GM23248 (cell line): ENCODE measurements around the gene CDK14. TPM values are rescaled to one million over a fixed set of nuclear protein-coding genes. Genes with fewer than 3 reads are reported as not detected.
A peak's percentile ranks its signal among the peaks of the same experiment; 100 is the strongest.

ENCODE experiments used
- DNase-seq: peaks from one replicate; pipeline ENCODE4 v3.0.0-alpha.2; 2015
- H2AFZ ChIP-seq: fragments of 200-600 bp; sonication (generic); 2 replicates; pipeline ENCODE4 v1.6.1; 2016; ENCODE audit warnings: antibody characterized with exemption
- H3F3A ChIP-seq: fragments of 200-600 bp; sonication (generic); 2 replicates; pipeline ENCODE4 v1.6.1; 2016; ENCODE audit warnings: mild to moderate bottlenecking, antibody characterized with exemption, mixed run types; ENCODE audit not compliant: insufficient read depth
- H3K27ac ChIP-seq: fragments of 200-600 bp; sonication (generic); 2 replicates; pipeline ENCODE4 v1.5.1; 2016; ENCODE audit warnings: mild to moderate bottlenecking
- H3K27me3 ChIP-seq: fragments of 200-600 bp; sonication (generic); replicated peaks from 2 replicates; pipeline ENCODE4 v1.6.1; 2016; ENCODE audit warnings: mild to moderate bottlenecking; ENCODE audit not compliant: insufficient read depth
- H3K36me3 ChIP-seq: fragments of 200-600 bp; sonication (generic); 2 replicates; pipeline ENCODE4 v1.6.1; 2016; ENCODE audit warnings: low read depth, mild to moderate bottlenecking
- H3K4me1 ChIP-seq: fragments of 200-600 bp; sonication (generic); 2 replicates; pipeline ENCODE4 v1.6.1; 2016; ENCODE audit warnings: mild to moderate bottlenecking; ENCODE audit not compliant: insufficient read depth
- H3K4me2 ChIP-seq: fragments of 200-600 bp; sonication (generic); one replicate; pipeline ENCODE4 v1.6.1; 2016; ENCODE audit warnings: mild to moderate bottlenecking; ENCODE audit not compliant: unreplicated experiment
- H3K4me3 ChIP-seq: fragments of 200-600 bp; sonication (generic); 2 replicates; pipeline ENCODE4 v1.5.1; 2016; ENCODE audit warnings: mild to moderate bottlenecking
- H3K79me2 ChIP-seq: fragments of 200-600 bp; sonication (generic); 2 replicates; pipeline ENCODE4 v1.6.1; 2016; ENCODE audit warnings: mild to moderate bottlenecking; ENCODE audit not compliant: insufficient read depth
- H3K9ac ChIP-seq: fragments of 200-600 bp; sonication (generic); 2 replicates; pipeline ENCODE4 v1.6.1; 2016; ENCODE audit warnings: mild to moderate bottlenecking
- H3K9me2 ChIP-seq: fragments of 200-600 bp; sonication (generic); 2 replicates; pipeline ENCODE4 v1.6.1; 2016; ENCODE audit warnings: mixed run types, mild to moderate bottlenecking, moderate library complexity; ENCODE audit not compliant: insufficient read depth
- H3K9me3 ChIP-seq: fragments of 200-600 bp; sonication (generic); one replicate; pipeline ENCODE4 v1.6.1; 2017; ENCODE audit warnings: low read depth
- H4K20me1 ChIP-seq: fragments of 200-600 bp; sonication (generic); 2 replicates; pipeline ENCODE4 v1.6.0; 2016; ENCODE audit not compliant: insufficient read depth
- EZH2 ChIP-seq: fragments of 200-600 bp; sonication (generic); IDR thresholded peaks from 2 replicates; pipeline ENCODE4 v1.6.1; 2018; ENCODE audit warnings: antibody characterized with exemption, mild to moderate bottlenecking; ENCODE audit not compliant: insufficient read depth, poor library complexity, severe bottlenecking
- EZH2phosphoT487 ChIP-seq: fragments of 200-600 bp; sonication (generic); IDR thresholded peaks from 2 replicates; pipeline ENCODE4 v1.6.1; 2018; ENCODE audit warnings: antibody characterized with exemption, moderate library complexity, mild to moderate bottlenecking, low read depth; ENCODE audit not compliant: insufficient read depth
- WGBS, 2 experiments: methylation state at CpG; one replicate each; pipeline ENCODE4 v1.1.6; 2015 to 2017; ENCODE audit warnings: low lambda C conversion rate in 2 of 2, low coverage in 1 of 2; ENCODE audit errors: missing lambda C conversion rate in 2 of 2; 5-methylcytosine and 5-hydroxymethylcytosine counted together
- in situ Hi-C: fragments of 300-500 bp; cut with MboI; formaldehyde crosslinking; loops from 2 replicates; pipeline ENCODE4 v1.15.0; 2020
- polyA plus RNA-seq: library from polyadenylated mRNA; unstranded; fragments of >200 nt; fragmentation: Nextera tagmentation; extraction: Ambion mirVana; gene quantifications from 2 replicates; pipeline ENCODE4 v1.2.1, GENCODE V29; 2016
- total RNA-seq: library from RNA; depleted of rRNA; stranded (reverse); fragments of >200 nt; shearing (Covaris generic); gene quantifications from 2 replicates; pipeline ENCODE4 v1.2.3, GENCODE V29; 2014

Gene CDK14
- total and polyA plus RNA-seq, 2 experiments from 2014 or later: 19.9 to 21.2 TPM

- no peak overlapping the region for H3K27ac ChIP-seq
- H3K27me3 ChIP-seq: no peaks in the 10 kb centered on the region
- H3K36me3 ChIP-seq: no peaks in the 10 kb centered on the region; the same call in 1 of the 2 replicates
- no peak for DNase-seq
- H3K9me2 ChIP-seq: no peaks in the 10 kb centered on the region
- H3K9ac ChIP-seq: no peak overlapping the region
- H3F3A ChIP-seq: no peaks in the 10 kb centered on the region
- no peak overlapping the region for H2AFZ ChIP-seq
- H4K20me1 ChIP-seq: no peaks in the 10 kb centered on the region
- 69 to 70% methylated on average over 7 of the region's 7 CpGs for WGBS, 2 experiments
- no peak overlapping the region for H3K4me3 ChIP-seq
- H3K4me2 ChIP-seq: no peak overlapping the region
- H3K79me2 ChIP-seq: no peaks in the 10 kb centered on the region
- TF ChIP-seq EZH2 (no peak), EZH2phosphoT487 (no peak)
- no peaks in the 10 kb centered on the region for H3K4me1 ChIP-seq
- no peaks in the 10 kb centered on the region for H3K9me3 ChIP-seq
- in situ Hi-C loops: no loop called here
Observed at GRCh38 chr7:90951986-90952954, 356.1 kb downstream of the CDK14 start.

- WGBS, 2 experiments: 84 to 91% methylated on average over 3 of the region's 3 CpGs
Observed at GRCh38 chr7:90955641-90956207, 359.6 kb downstream of the CDK14 start.

GRCh38 chr7:90957883-90958282 lies 361.8 kb downstream of the CDK14 start:
- no peaks in the 10 kb centered on the region for H3K9me3 ChIP-seq
- H3K9me2 ChIP-seq: no peaks in the 10 kb centered on the region
- no peak overlapping the region for H3K27ac ChIP-seq
- peaks cover 28% of the 10 kb centered on the region for H3K4me1 ChIP-seq
- no peaks in the 10 kb centered on the region for H3K79me2 ChIP-seq
- 76 to 81% methylated on average over 5 of the region's 5 CpGs for WGBS, 2 experiments
- no peak overlapping the region for H3K9ac ChIP-seq
- no peaks in the 10 kb centered on the region for H3K27me3 ChIP-seq
- H3F3A ChIP-seq: peaks cover 10% of the 10 kb centered on the region; the same call in 1 of the 2 replicates
- no peak for TF ChIP-seq EZH2
- TF ChIP-seq EZH2phosphoT487: no peak
- H3K36me3 ChIP-seq: no peaks in the 10 kb centered on the region; the same call in 1 of the 2 replicates
- in situ Hi-C loops: no loop called here
- no peak overlapping the region for H3K4me3 ChIP-seq
- no peaks in the 10 kb centered on the region for H4K20me1 ChIP-seq
- no peak overlapping the region for H2AFZ ChIP-seq
- DNase-seq: no peak
- no peak overlapping the region for H3K4me2 ChIP-seq

More at GRCh38 chr7:90955641-90956207, 359.6 kb downstream of the CDK14 start:
- Histone ChIP-seq H3K9me3 (no peaks in the 10 kb centered on the region), H3K4me2 (no peak overlapping the region), H3K27ac (no peak overlapping the region), H2AFZ (no peak overlapping the region), H3K27me3 (no peaks in the 10 kb centered on the region), H4K20me1 (no peaks in the 10 kb centered on the region), H3K4me3 (no peak overlapping the region), H3K9me2 (no peaks in the 10 kb centered on the region), H3K9ac (no peak overlapping the region), H3K4me1 (peaks cover 17% of the 10 kb centered on the region), H3K79me2 (no peaks in the 10 kb centered on the region), H3K36me3 (no peaks in the 10 kb centered on the region; the same call in 1 of the 2 replicates), H3F3A (peaks cover 10% of the 10 kb centered on the region; the same call in 1 of the 2 replicates)
- no peak for DNase-seq
- in situ Hi-C loops: no loop called here
- TF ChIP-seq EZH2 (no peak), EZH2phosphoT487 (no peak)

- no peak overlapping the region for H3K4me3 ChIP-seq
- no peak overlapping the region for H3K9ac ChIP-seq
Observed at GRCh38 chr7:90958647-90959046, 362.5 kb downstream of the CDK14 start.

More at GRCh38 chr7:90958647-90959046, 362.5 kb downstream of the CDK14 start:
- Histone ChIP-seq H3K27me3 (no peaks in the 10 kb centered on the region), H3F3A (peaks cover 10% of the 10 kb centered on the region; the same call in 1 of the 2 replicates), H3K36me3 (no peaks in the 10 kb centered on the region; the same call in 1 of the 2 replicates), H3K79me2 (no peaks in the 10 kb centered on the region), H3K9me2 (no peaks in the 10 kb centered on the region), H3K9me3 (no peaks in the 10 kb centered on the region), H4K20me1 (no peaks in the 10 kb centered on the region), H3K27ac (peak overlapping the region; percentile 1; the same call in 1 of the 2 replicates), H3K4me1 (peaks cover 28% of the 10 kb centered on the region), H3K4me2 (peak overlapping the region; percentile 6), H2AFZ (no peak overlapping the region)
- TF ChIP-seq EZH2phosphoT487 (no peak), EZH2 (no peak)
- DNase-seq: peak; percentile 65
- in situ Hi-C loops: no loop called here
- 20 to 24% methylated on average over 2 of the region's 2 CpGs for WGBS, 2 experiments
